Neural progenitor cell (in vitro differentiated cells): ENCODE results near the gene TMEM266. TPM values are rescaled to one million over a fixed set of nuclear protein-coding genes. Genes with fewer than 3 reads are reported as not detected.

Experiments
- DNase-seq: peaks from one replicate; pipeline ENCODE4 v3.0.0-alpha.2; 2016; ENCODE audit warnings: low spot score
- H2AFZ ChIP-seq: fragments of 200-600 bp; sonication (generic); replicated peaks from 2 replicates; pipeline ENCODE4 v1.6.1; 2016; ENCODE audit warnings: antibody characterized with exemption
- H3F3A ChIP-seq: fragments of 200-600 bp; sonication (generic); 2 replicates; pipeline ENCODE4 v1.6.1; 2016; ENCODE audit warnings: antibody characterized with exemption, low read depth
- H3K27ac ChIP-seq: fragments of 200-600 bp; sonication (generic); 2 replicates; pipeline ENCODE4 v1.5.1; 2016; ENCODE audit warnings: mild to moderate bottlenecking
- H3K27me3 ChIP-seq: fragments of 200-600 bp; sonication (generic); 2 replicates; pipeline ENCODE4 v1.6.1; 2016; ENCODE audit warnings: mild to moderate bottlenecking, moderate library complexity
- H3K36me3 ChIP-seq: fragments of 200-600 bp; sonication (generic); 2 replicates; pipeline ENCODE4 v1.5.1; 2016
- H3K4me1 ChIP-seq: fragments of 200-600 bp; sonication (generic); 2 replicates; pipeline ENCODE4 v1.6.1; 2016; ENCODE audit warnings: mixed run types
- H3K4me2 ChIP-seq: fragments of 200-600 bp; sonication (generic); 2 replicates; pipeline ENCODE4 v1.6.1; 2016
- H3K4me3 ChIP-seq: fragments of 200-600 bp; sonication (generic); 2 replicates; pipeline ENCODE4 v1.5.1; 2016
- H3K79me2 ChIP-seq: fragments of 200-600 bp; sonication (generic); 2 replicates; pipeline ENCODE4 v1.6.1; 2016; ENCODE audit warnings: low read depth
- H3K9ac ChIP-seq: fragments of 200-600 bp; sonication (generic); 2 replicates; pipeline ENCODE4 v1.6.1; 2016
- H3K9me3 ChIP-seq: fragments of 200-600 bp; sonication (generic); 2 replicates; pipeline ENCODE4 v1.5.1; 2016; ENCODE audit warnings: low read depth
- H4K20me1 ChIP-seq: fragments of 200-600 bp; sonication (generic); 2 replicates; pipeline ENCODE4 v1.6.1; 2016; ENCODE audit warnings: low read depth
- H3K27ac Mint-ChIP-seq: 3 replicates; pipeline ENCODE4 v1.8.0; 2021; ENCODE audit warnings: mixed read lengths
- H3K27me3 Mint-ChIP-seq: 2 replicates; pipeline ENCODE4 v1.8.0; 2022; ENCODE audit warnings: low read depth, mild to moderate bottlenecking, inconsistent platforms, moderate library complexity, mixed read lengths; ENCODE audit not compliant: insufficient read depth
- H3K36me3 Mint-ChIP-seq: 3 replicates; pipeline ENCODE4 v1.8.0; 2021; ENCODE audit warnings: mixed read lengths
- H3K4me1 Mint-ChIP-seq: 3 replicates; pipeline ENCODE4 v1.8.0; 2021; ENCODE audit warnings: mixed read lengths
- H3K4me3 Mint-ChIP-seq: 3 replicates; pipeline ENCODE4 v1.8.0; 2021; ENCODE audit warnings: mild to moderate bottlenecking, moderate library complexity, mixed read lengths
- H3K9me3 Mint-ChIP-seq: 3 replicates; pipeline ENCODE4 v1.8.0; 2020; ENCODE audit warnings: mixed read lengths
- EZH2 ChIP-seq: fragments of 200-600 bp; sonication (generic); IDR thresholded peaks from 2 replicates; pipeline ENCODE4 v1.6.1; 2017; ENCODE audit warnings: antibody characterized with exemption, mild to moderate bottlenecking, moderate library complexity
- EZH2phosphoT487 ChIP-seq: fragments of 200-600 bp; sonication (generic); IDR thresholded peaks from 2 replicates; pipeline ENCODE4 v1.6.1; 2017; ENCODE audit warnings: antibody characterized with exemption
- total RNA-seq: library from RNA; depleted of rRNA; stranded (reverse); fragments of >200 nt; gene quantifications from 2 replicates; pipeline ENCODE4 v1.2.3, GENCODE V29; 2015; ENCODE audit warnings: low replicate concordance
- TF ChIP-seq, protein P1 (sequence below): fragments of 200-600 bp; sonication (generic); IDR thresholded peaks from 2 replicates; pipeline ENCODE4 v1.5.1; 2017; ENCODE audit warnings: antibody characterized with exemption, mild to moderate bottlenecking

Gene TMEM266
- total RNA-seq, 1 donor from 2014 or later, result 0.43 TPM

DNA sequence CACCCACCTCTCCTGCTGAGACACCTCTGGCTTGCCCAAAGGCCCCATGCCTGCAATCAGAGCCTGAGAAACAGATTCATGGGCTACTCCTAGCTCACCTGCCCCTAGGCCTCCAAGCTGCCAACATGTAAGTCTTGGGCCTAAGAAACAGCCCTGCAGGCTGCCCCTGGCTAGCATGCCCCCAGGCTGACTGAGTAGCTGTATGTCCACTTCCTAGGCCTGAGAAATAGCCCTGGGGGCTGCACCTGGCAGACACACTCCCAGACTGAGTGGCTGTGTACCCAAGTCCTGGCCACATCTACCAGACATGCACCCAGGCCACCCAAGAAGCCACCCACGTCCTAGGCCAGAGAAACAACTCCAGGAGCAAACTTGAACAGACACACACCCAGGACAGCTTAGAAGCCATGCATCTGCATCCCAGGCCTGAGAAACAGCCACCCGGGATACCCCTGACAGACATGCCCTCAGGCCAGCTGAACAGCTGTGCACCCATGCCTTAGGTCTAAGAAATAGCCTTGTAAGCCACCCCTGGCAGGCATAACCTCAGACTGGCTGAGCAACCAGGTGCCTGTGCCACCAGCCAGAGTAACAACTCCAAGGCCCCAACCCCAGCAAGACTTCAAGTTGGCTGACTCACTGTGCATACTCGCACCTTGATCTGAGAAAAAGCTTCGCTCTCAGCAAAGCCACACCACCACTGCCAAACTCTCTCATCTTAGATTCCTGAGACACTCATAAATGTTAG is 35.6 kb upstream of the TMEM266 start:
- H3K4me2 ChIP-seq, result no peak overlapping the region
- H3F3A ChIP-seq, result no peaks in the 10 kb centered on the region
- H3K27me3 ChIP-seq, result no peaks in the 10 kb centered on the region
- H3K9me3 ChIP-seq, result peaks cover 14% of the 10 kb centered on the region
- H3K36me3 ChIP-seq, result no peaks in the 10 kb centered on the region
- H3K4me3 ChIP-seq, result no peak overlapping the region
- H3K9ac ChIP-seq, result no peak overlapping the region
- Mint-ChIP-seq H3K27ac (no peak overlapping the region), H3K4me3 (no peak overlapping the region), H3K9me3 (peaks cover 22% of the 10 kb centered on the region), H3K4me1 (no peaks in the 10 kb centered on the region), H3K36me3 (no peaks in the 10 kb centered on the region), H3K27me3 (peaks cover 1% of the 10 kb centered on the region)
- DNase-seq, result no peak
- no peak overlapping the region for H2AFZ ChIP-seq
- TF ChIP-seq, protein P1, sequence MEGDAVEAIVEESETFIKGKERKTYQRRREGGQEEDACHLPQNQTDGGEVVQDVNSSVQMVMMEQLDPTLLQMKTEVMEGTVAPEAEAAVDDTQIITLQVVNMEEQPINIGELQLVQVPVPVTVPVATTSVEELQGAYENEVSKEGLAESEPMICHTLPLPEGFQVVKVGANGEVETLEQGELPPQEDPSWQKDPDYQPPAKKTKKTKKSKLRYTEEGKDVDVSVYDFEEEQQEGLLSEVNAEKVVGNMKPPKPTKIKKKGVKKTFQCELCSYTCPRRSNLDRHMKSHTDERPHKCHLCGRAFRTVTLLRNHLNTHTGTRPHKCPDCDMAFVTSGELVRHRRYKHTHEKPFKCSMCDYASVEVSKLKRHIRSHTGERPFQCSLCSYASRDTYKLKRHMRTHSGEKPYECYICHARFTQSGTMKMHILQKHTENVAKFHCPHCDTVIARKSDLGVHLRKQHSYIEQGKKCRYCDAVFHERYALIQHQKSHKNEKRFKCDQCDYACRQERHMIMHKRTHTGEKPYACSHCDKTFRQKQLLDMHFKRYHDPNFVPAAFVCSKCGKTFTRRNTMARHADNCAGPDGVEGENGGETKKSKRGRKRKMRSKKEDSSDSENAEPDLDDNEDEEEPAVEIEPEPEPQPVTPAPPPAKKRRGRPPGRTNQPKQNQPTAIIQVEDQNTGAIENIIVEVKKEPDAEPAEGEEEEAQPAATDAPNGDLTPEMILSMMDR, result no peak
- TF ChIP-seq EZH2phosphoT487, result no peak
- no peak for TF ChIP-seq EZH2
- H4K20me1 ChIP-seq, result no peaks in the 10 kb centered on the region
- H3K79me2 ChIP-seq, result no peaks in the 10 kb centered on the region
- no peaks in the 10 kb centered on the region for H3K4me1 ChIP-seq
- no peak overlapping the region for H3K27ac ChIP-seq

DNA sequence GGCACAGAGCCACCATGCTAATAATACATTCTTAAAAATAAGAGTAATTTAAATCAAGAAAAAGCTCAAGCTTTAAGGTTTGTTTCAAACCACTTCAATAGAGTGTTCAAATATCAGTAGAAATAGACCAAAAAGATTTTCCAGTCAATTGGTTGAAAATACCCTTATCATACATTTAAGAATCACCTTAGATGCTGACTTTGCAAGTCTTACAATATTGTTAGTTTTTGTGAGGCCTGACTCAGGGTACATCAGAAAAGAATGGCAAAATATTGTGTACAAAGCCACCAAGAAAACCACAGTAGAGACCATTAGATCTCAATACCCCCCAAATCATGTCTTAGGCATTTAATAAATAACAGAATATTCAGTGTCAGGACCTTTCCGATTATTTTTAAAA is 27.7 kb upstream of the TMEM266 start:
- TF ChIP-seq EZH2 (no peak), EZH2phosphoT487 (no peak)
- TF ChIP-seq, protein P1, result no peak
- H3K4me1 Mint-ChIP-seq, result peaks cover 18% of the 10 kb centered on the region
- Histone ChIP-seq H3K79me2 (no peaks in the 10 kb centered on the region), H3K4me1 (peaks cover 32% of the 10 kb centered on the region), H3K27ac (no peak overlapping the region), H3F3A (no peaks in the 10 kb centered on the region), H3K36me3 (no peaks in the 10 kb centered on the region), H4K20me1 (no peaks in the 10 kb centered on the region), H3K4me3 (no peak overlapping the region), H2AFZ (no peak overlapping the region), H3K4me2 (no peak overlapping the region), H3K27me3 (no peaks in the 10 kb centered on the region), H3K9ac (no peak overlapping the region), H3K9me3 (peaks cover 5% of the 10 kb centered on the region)
- H3K4me3 Mint-ChIP-seq, result no peak overlapping the region
- peaks cover 2% of the 10 kb centered on the region for H3K27me3 Mint-ChIP-seq
- no peak for DNase-seq
- H3K27ac Mint-ChIP-seq, result no peak overlapping the region
- no peaks in the 10 kb centered on the region for H3K36me3 Mint-ChIP-seq
- peaks cover 9% of the 10 kb centered on the region for H3K9me3 Mint-ChIP-seq

DNA sequence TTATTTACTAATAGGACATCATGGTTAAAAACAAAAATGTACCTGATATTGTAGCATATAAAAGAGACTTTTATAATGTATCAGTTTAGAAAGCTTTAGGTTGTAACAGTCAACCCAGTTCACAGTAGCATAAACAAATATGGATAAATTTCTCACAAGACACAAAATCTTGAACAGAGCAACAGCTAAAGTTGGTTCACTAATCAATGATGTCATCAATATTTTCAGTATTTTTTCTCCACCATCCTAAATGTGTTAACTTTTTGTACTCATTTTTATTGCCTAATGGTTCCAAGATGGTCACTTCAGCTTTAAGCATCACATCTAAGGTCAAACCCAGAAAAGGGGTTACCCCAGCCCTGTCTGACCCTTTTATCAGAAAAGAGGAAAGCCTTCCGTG is 26.3 kb upstream of the TMEM266 start:
- Mint-ChIP-seq H3K4me3 (no peak overlapping the region), H3K27ac (no peak overlapping the region), H3K36me3 (no peaks in the 10 kb centered on the region), H3K9me3 (peaks cover 7% of the 10 kb centered on the region), H3K4me1 (peaks cover 18% of the 10 kb centered on the region), H3K27me3 (peaks cover 2% of the 10 kb centered on the region)
- H3K9ac ChIP-seq, result no peak overlapping the region
- TF ChIP-seq EZH2 (no peak), EZH2phosphoT487 (no peak)
- TF ChIP-seq, protein P1, result no peak
- H3K4me2 ChIP-seq, result no peak overlapping the region
- no peaks in the 10 kb centered on the region for H3F3A ChIP-seq
- H2AFZ ChIP-seq, result no peak overlapping the region
- H3K79me2 ChIP-seq, result no peaks in the 10 kb centered on the region
- no peak overlapping the region for H3K4me3 ChIP-seq
- no peaks in the 10 kb centered on the region for H4K20me1 ChIP-seq
- H3K27ac ChIP-seq, result no peak overlapping the region
- no peaks in the 10 kb centered on the region for H3K27me3 ChIP-seq
- DNase-seq, result no peak
- H3K36me3 ChIP-seq, result no peaks in the 10 kb centered on the region
- H3K4me1 ChIP-seq, result peaks cover 32% of the 10 kb centered on the region
- no peaks in the 10 kb centered on the region for H3K9me3 ChIP-seq
